Measurements from ENCODE around the gene MYT1. TPM values are rescaled to one million over a fixed set of nuclear protein-coding genes. Genes with fewer than 3 reads are reported as not detected.
A peak's percentile ranks its signal among the peaks of the same experiment; 100 is the strongest.

The MYT1 gene
- total RNA-seq, 1 donor from 2014 or later, result 2.9 TPM

GRCh38 chr20:64155258-64156135 is 8.8 kb upstream of the MYT1 start:
- Mint-ChIP-seq H3K27ac (peak overlapping the region; percentile 73), H3K4me1 (ENCODE audit: unreplicated experiment) (peaks cover 14% of the 10 kb centered on the region), H3K36me3 (no peaks in the 10 kb centered on the region), H3K27me3 (peaks cover 17% of the 10 kb centered on the region), H3K4me3 (no peak overlapping the region), H3K9me3 (no peaks in the 10 kb centered on the region)
- DNase-seq (ENCODE audit: extremely low spot score, unreplicated experiment), result no peak
- TF ChIP-seq CTCF (conservative IDR thresholded peaks at IDR 0.05), result no peak

- peaks cover 14% of the 10 kb centered on the region for H3K4me1 Mint-ChIP-seq (ENCODE audit: unreplicated experiment)
- no peaks in the 10 kb centered on the region for H3K9me3 Mint-ChIP-seq
- H3K27me3 Mint-ChIP-seq, result peaks cover 23% of the 10 kb centered on the region
- H3K4me3 Mint-ChIP-seq, result no peak overlapping the region
- H3K27ac Mint-ChIP-seq, result peak overlapping the region; percentile 73
- no peak for DNase-seq (ENCODE audit: extremely low spot score, unreplicated experiment)
- no peak for TF ChIP-seq CTCF (conservative IDR thresholded peaks at IDR 0.05)
- H3K36me3 Mint-ChIP-seq, result no peaks in the 10 kb centered on the region
These were observed 7.9 kb upstream of the MYT1 start for GRCh38 chr20:64156136-64156885.

GRCh38 chr20:64156886-64157875 is 7.1 kb upstream of the MYT1 start:
- Mint-ChIP-seq H3K9me3 (no peaks in the 10 kb centered on the region), H3K4me1 (ENCODE audit: unreplicated experiment) (peaks cover 9% of the 10 kb centered on the region)

GRCh38 chr20:64157878-64158277 is 6.4 kb upstream of the MYT1 start:
- Mint-ChIP-seq H3K27me3 (peaks cover 39% of the 10 kb centered on the region), H3K4me1 (ENCODE audit: unreplicated experiment) (peaks cover 9% of the 10 kb centered on the region), H3K27ac (no peak overlapping the region), H3K9me3 (no peaks in the 10 kb centered on the region), H3K4me3 (no peak overlapping the region), H3K36me3 (no peaks in the 10 kb centered on the region)
- DNase-seq (ENCODE audit: extremely low spot score, unreplicated experiment), result no peak
- no peak for TF ChIP-seq CTCF (conservative IDR thresholded peaks at IDR 0.05)

More at GRCh38 chr20:64156886-64157875, 7.1 kb upstream of the MYT1 start:
- Mint-ChIP-seq H3K36me3 (no peaks in the 10 kb centered on the region), H3K27ac (peak overlapping the region; percentile 77), H3K4me3 (peak overlapping the region; percentile 36), H3K27me3 (peaks cover 32% of the 10 kb centered on the region)
- no peak for DNase-seq (ENCODE audit: extremely low spot score, unreplicated experiment)
- TF ChIP-seq CTCF (conservative IDR thresholded peaks at IDR 0.05), result no peak

All from type B pancreatic cell (in vitro differentiated cells).